Gastroesophageal sphincter (tissue), 3 donors: ENCODE results near the gene LSM4.

Source experiments
- EP300 ChIP-seq: sonication (generic); formaldehyde crosslinking; IDR thresholded peaks from one replicate; pipeline ENCODE4 v1.6.1; 2017; ENCODE audit warnings: antibody characterized with exemption, mild to moderate bottlenecking
- POLR2A ChIP-seq, 2 donors: fragments of 450-650 bp; IDR thresholded peaks; one replicate each; pipeline ENCODE4 v1.6.1; 2017; ENCODE audit warnings: antibody characterized with exemption in 2 of 2, mild to moderate bottlenecking in 2 of 2, moderate library complexity in 1 of 2
- POLR2AphosphoS5 ChIP-seq: sonication (generic); formaldehyde crosslinking; IDR thresholded peaks from one replicate; pipeline ENCODE4 v1.6.1; 2017; ENCODE audit warnings: antibody characterized with exemption
- TF ChIP-seq, protein P1 (sequence below), 4 experiments: fragments of 200-600 bp in 2 of 4; fragments of 450-650 bp in 2 of 4; sonication (generic) in 1 of 4; IDR thresholded peaks; one replicate each; pipeline ENCODE4 v1.5.1; 2017 to 2019; ENCODE audit warnings: antibody characterized with exemption in 4 of 4, mild to moderate bottlenecking in 2 of 4, moderate library complexity in 2 of 4

DNA sequence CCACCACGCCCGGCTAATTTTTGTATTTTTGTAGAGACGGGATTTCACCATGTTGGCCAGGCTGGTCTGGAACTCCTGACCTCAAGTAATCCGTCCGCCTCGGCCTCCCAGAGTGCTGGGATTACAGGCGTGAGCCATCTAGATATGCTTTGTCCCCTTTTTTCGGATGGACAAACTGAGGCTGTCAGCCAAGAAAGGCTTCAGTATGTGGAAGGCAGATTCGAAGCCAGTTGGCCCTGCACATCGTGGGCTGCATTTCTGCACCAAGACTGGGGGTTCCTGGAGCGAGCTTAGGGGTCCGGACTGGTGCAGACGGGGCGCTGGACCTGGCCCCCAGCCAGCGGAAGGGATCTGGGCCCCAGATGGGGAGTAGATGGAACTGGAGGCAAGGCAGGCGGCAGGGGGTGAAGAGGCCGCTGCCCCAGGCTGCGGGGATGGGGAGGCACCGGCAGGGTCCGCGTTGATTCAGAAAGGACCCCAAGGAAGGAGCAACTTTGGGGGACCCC is 31.8 kb downstream of the LSM4 start:
- TF ChIP-seq, protein P1, sequence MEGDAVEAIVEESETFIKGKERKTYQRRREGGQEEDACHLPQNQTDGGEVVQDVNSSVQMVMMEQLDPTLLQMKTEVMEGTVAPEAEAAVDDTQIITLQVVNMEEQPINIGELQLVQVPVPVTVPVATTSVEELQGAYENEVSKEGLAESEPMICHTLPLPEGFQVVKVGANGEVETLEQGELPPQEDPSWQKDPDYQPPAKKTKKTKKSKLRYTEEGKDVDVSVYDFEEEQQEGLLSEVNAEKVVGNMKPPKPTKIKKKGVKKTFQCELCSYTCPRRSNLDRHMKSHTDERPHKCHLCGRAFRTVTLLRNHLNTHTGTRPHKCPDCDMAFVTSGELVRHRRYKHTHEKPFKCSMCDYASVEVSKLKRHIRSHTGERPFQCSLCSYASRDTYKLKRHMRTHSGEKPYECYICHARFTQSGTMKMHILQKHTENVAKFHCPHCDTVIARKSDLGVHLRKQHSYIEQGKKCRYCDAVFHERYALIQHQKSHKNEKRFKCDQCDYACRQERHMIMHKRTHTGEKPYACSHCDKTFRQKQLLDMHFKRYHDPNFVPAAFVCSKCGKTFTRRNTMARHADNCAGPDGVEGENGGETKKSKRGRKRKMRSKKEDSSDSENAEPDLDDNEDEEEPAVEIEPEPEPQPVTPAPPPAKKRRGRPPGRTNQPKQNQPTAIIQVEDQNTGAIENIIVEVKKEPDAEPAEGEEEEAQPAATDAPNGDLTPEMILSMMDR (IDR thresholded peaks at IDR 0.05), result no peak
- TF ChIP-seq POLR2A (IDR thresholded peaks at IDR 0.05) (no peak), POLR2AphosphoS5 (no peak), EP300 (no peak)
